K562 (cell line): Measurements from ENCODE around the gene SPTBN5. TPM values are rescaled to one million over a fixed set of nuclear protein-coding genes. Genes with fewer than 3 reads are reported as not detected.

Experiments
- ATAC-seq: fragments of 200-7000 bp; cut with Tn5 transposase; 3 replicates; pipeline ENCODE4 v1.9.1; 2020; ENCODE audit warnings: moderate library complexity
- BruUV-seq: library from RNA; stranded (reverse); fragments of 400-500 nt; replicated peaks from 2 replicates; lab custom pipeline; 2021; lab: Mats Ljungman, UMichigan
- CTCF ChIA-PET: fragments of 300-600 bp; formaldehyde crosslinking; extraction: SDS; loops from one replicate; lab custom pipeline; 2021; ENCODE audit warnings: low intra/inter-chr PET ratio; lab: Yijun Ruan, JAX
- POLR2A ChIA-PET: fragments of 300-600, 350-650 bp; sonication (Branson Sonifier 250); formaldehyde crosslinking; extraction: SDS; loops from one replicate; lab custom pipeline; 2021; ENCODE audit warnings: antibody characterized with exemption, inconsistent platforms; lab: Yijun Ruan, JAX
- DNase-seq, 4 experiments: peaks; one replicate each; pipeline versions ENCODE4 v3.0.0 to v3.0.0-alpha.2; 2011 to 2018; ENCODE audit warnings: low spot score in 3 of 4, mixed read lengths in 3 of 4; ENCODE audit errors: extremely low read depth in 1 of 4
- FAIRE-seq: peaks from 2 replicates; lab custom pipeline; 2011; peaks lifted over from hg19 to GRCh38; lab: Jason Lieb, UNC
- H2AFZ ChIP-seq: 2 replicates; pipeline ENCODE4 v1.6.0; 2011; ENCODE audit warnings: low read depth, low read length, control low read depth, inconsistent platforms
- H3K27ac ChIP-seq: fragments of 200-600 bp; 3 replicates; pipeline ENCODE4 v1.8.0; 2011; ENCODE audit warnings: low read depth, mild to moderate bottlenecking, control low read depth, inconsistent platforms, low read length, moderate library complexity, mixed read lengths; ENCODE audit errors: extremely low read depth
- H3K27me3 ChIP-seq, 2 experiments: fragments of 300-600 bp in 1 of 2; 2 replicates in 1 of 2; 3 replicates in 1 of 2; pipeline versions ENCODE4 v1.6.0 to v1.8.0; 2011; ENCODE audit warnings: inconsistent platforms in 2 of 2, low read length in 2 of 2, mild to moderate bottlenecking in 1 of 2, mixed read lengths in 1 of 2, moderate library complexity in 1 of 2; ENCODE audit not compliant: control insufficient read depth in 2 of 2, insufficient read depth in 2 of 2
- H3K36me3 ChIP-seq: fragments of 300-600 bp; 3 replicates; pipeline ENCODE4 v1.8.0; 2011; ENCODE audit warnings: mild to moderate bottlenecking, low read length, inconsistent platforms; ENCODE audit not compliant: control insufficient read depth, insufficient read depth
- H3K4me1 ChIP-seq, 2 experiments: fragments of 200-600 bp in 1 of 2; replicated peaks in 1 of 2; 2 replicates in 1 of 2; 3 replicates in 1 of 2; pipeline versions ENCODE4 v1.5.1 to v1.8.0; 2011; ENCODE audit warnings: inconsistent platforms in 2 of 2, low read length in 2 of 2, mild to moderate bottlenecking in 1 of 2, mixed read lengths in 1 of 2, moderate library complexity in 1 of 2; ENCODE audit not compliant: control insufficient read depth in 2 of 2, insufficient read depth in 2 of 2
- H3K4me2 ChIP-seq: 2 replicates; pipeline ENCODE4 v1.6.1; 2011; ENCODE audit warnings: low read length, control low read depth, inconsistent platforms, mixed read lengths; ENCODE audit not compliant: insufficient read depth
- H3K4me3 ChIP-seq: fragments of 200-600 bp; sonication (generic), shearing (Covaris generic); 2 replicates; pipeline ENCODE4 v1.5.1; 2016; ENCODE audit warnings: control low read depth, inconsistent platforms
- H3K79me2 ChIP-seq: fragments of 200-600 bp; 3 replicates; pipeline ENCODE4 v1.8.0; 2011; ENCODE audit warnings: low read length, inconsistent platforms; ENCODE audit not compliant: control insufficient read depth, insufficient read depth
- H3K9ac ChIP-seq, 2 experiments: 2 replicates each; pipeline versions ENCODE4 v1.6.0 to v1.6.1; 2011; ENCODE audit warnings: low read depth in 2 of 2, low read length in 2 of 2, control low read depth in 1 of 2, inconsistent platforms in 1 of 2, mild to moderate bottlenecking in 1 of 2, mixed read lengths in 1 of 2; ENCODE audit not compliant: insufficient read depth in 1 of 2
- H3K9me1 ChIP-seq: one replicate; pipeline ENCODE4 v1.6.0; 2011; ENCODE audit warnings: inconsistent platforms, mild to moderate bottlenecking, low read length, moderate library complexity; ENCODE audit not compliant: control insufficient read depth, insufficient read depth
- H3K9me3 ChIP-seq: replicated peaks from 2 replicates; pipeline ENCODE4 v1.5.1; 2011; ENCODE audit warnings: low read depth, low read length, inconsistent platforms; ENCODE audit not compliant: control insufficient read depth, insufficient read depth
- H4K20me1 ChIP-seq: replicated peaks from 2 replicates; pipeline ENCODE4 v1.6.1; 2011; ENCODE audit warnings: low read length, inconsistent platforms, mixed read lengths; ENCODE audit not compliant: control insufficient read depth, insufficient read depth
- CC2D1A ChIP-seq: fragments of 450-650 bp; IDR thresholded peaks from 2 replicates; pipeline ENCODE4 v1.6.1; 2017; ENCODE audit warnings: mild to moderate bottlenecking
- KAT8 ChIP-seq: fragments of 450-650 bp; IDR thresholded peaks from 2 replicates; pipeline ENCODE4 v1.6.1; 2016; ENCODE audit warnings: low read depth, mild to moderate bottlenecking
- L3MBTL2 ChIP-seq: fragments of 450-650 bp; IDR thresholded peaks from 2 replicates; pipeline ENCODE4 v1.6.1; 2016; ENCODE audit warnings: mild to moderate bottlenecking, moderate library complexity
- MEF2D ChIP-seq: conservative IDR thresholded peaks from 2 replicates; pipeline ENCODE4 v1.6.1; 2016; ENCODE audit warnings: low read depth, missing genetic modification characterization, missing compliant biosample characterization
- MYNN ChIP-seq, 2 experiments: sonication (generic); formaldehyde crosslinking in 1 of 2; IDR thresholded peaks; 2 replicates each; pipeline versions ENCODE4 v1.5.0 to v1.6.1; 2016 to 2020; ENCODE audit warnings: antibody characterized with exemption in 1 of 2, missing genetic modification reagents in 1 of 2
- RB1 ChIP-seq: fragments of 450-650 bp; IDR thresholded peaks from 2 replicates; pipeline ENCODE4 v1.6.1; 2017; ENCODE audit warnings: low read depth, mild to moderate bottlenecking
- STAG1 ChIP-seq: sonication (generic); formaldehyde crosslinking; IDR thresholded peaks from 2 replicates; pipeline ENCODE4 v1.5.0; 2020; ENCODE audit warnings: missing genetic modification reagents, borderline replicate concordance
- XRCC3 ChIP-seq: fragments of 450-650 bp; IDR thresholded peaks from 2 replicates; pipeline ENCODE4 v1.6.1; 2017; ENCODE audit warnings: mild to moderate bottlenecking, moderate library complexity
- ZNF263 ChIP-seq: sonication (generic); formaldehyde crosslinking; IDR thresholded peaks from 2 replicates; pipeline ENCODE4 v1.8.0; 2022; ENCODE audit warnings: mild to moderate bottlenecking, missing genetic modification reagents, borderline replicate concordance
- ZNF384 ChIP-seq: IDR thresholded peaks from 2 replicates; pipeline ENCODE4 v1.6.1; 2012; ENCODE audit warnings: low read depth, low read length, improper control_type of control experiment
- WGBS: fragments of 100-300 bp; shearing (Covaris generic); methylation state at CpG from one replicate; pipeline ENCODE4 v1.1.6; 2016; ENCODE audit warnings: low coverage, mixed read lengths; ENCODE audit not compliant: insufficient coverage; ENCODE audit errors: missing lambda C conversion rate; 5-methylcytosine and 5-hydroxymethylcytosine counted together
- in situ Hi-C: fragments of 300-500 bp; cut with MboI; formaldehyde crosslinking; loops from 4 replicates; pipeline ENCODE4 v1.15.0; 2018; ENCODE audit warnings: inconsistent platforms, mixed read lengths
- intact Hi-C: fragments of 100-400 bp; cut with micrococcal nuclease; formaldehyde crosslinking; loops from 2 replicates; pipeline ENCODE4 v1.14.2; 2022
- polyA plus RNA-seq, 8 experiments: library from polyadenylated mRNA; depleted of rRNA in 4 of 8; stranded (reverse) in 5 of 8; unstranded in 3 of 8; fragments of >200 nt; fragmentation: Nextera tagmentation in 2 of 8; fragmentation: Illumina TruSeq in 1 of 8; extraction: Ambion mirVana in 2 of 8; extraction: Trizol in 1 of 8; gene quantifications; 2 replicates each; pipeline versions ENCODE4 v1.2.1 to v1.2.3, GENCODE V29; 2011 to 2014; ENCODE audit warnings: inconsistent platforms in 1 of 8, missing spikeins in 1 of 8
- total RNA-seq, 7 experiments: library from RNA; depleted of rRNA in 6 of 7; stranded (reverse); fragments of >200 nt in 6 of 7; fragmentation: Illumina TruSeq in 2 of 7; extraction: Trizol in 2 of 7; gene quantifications; 2 replicates each; pipeline versions ENCODE4 v1.2.1 to v1.2.3, GENCODE V29; 2011 to 2021; ENCODE audit warnings: low replicate concordance in 1 of 7
- TF ChIP-seq, protein P1 (sequence below): fragments of 250-450 bp; sonication (Bioruptor Pico); IDR thresholded peaks from 2 replicates; pipeline ENCODE4 v1.4.0; 2020; ENCODE audit warnings: mild to moderate bottlenecking
- TF ChIP-seq, protein P2 (sequence below): sonication (generic); formaldehyde crosslinking; IDR thresholded peaks from 2 replicates; pipeline ENCODE4 v1.5.0; 2020; ENCODE audit warnings: missing genetic modification reagents
- TF ChIP-seq, protein P3 (sequence below): fragments of 450-650 bp; formaldehyde crosslinking; IDR thresholded peaks from 2 replicates; pipeline ENCODE4 v1.4.0; 2020; ENCODE audit warnings: mild to moderate bottlenecking, moderate library complexity
- TF ChIP-seq, protein P4 (sequence below), 3 experiments: IDR thresholded peaks in 2 of 3; conservative IDR thresholded peaks in 1 of 3; 2 replicates each; pipeline ENCODE4 v1.5.1; 2011 to 2012; ENCODE audit warnings: low read length in 3 of 3, mild to moderate bottlenecking in 3 of 3, control low read depth in 2 of 3, improper control_type of control experiment in 1 of 3, inconsistent platforms in 1 of 3, low read depth in 1 of 3, mixed read lengths in 1 of 3, moderate library complexity in 1 of 3; ENCODE audit not compliant: insufficient read depth in 2 of 3

SPTBN5 gene
- total and polyA plus RNA-seq, 9 of the 15 experiments (the other 6 are each of a cell fraction or from before 2014, with no cell fraction given) = 0.02 TPM; not detected in 8

- CTCF ChIA-PET = interaction anchor here (0.7 to 3.9 kb wide), 8 partner anchors 9 to 346 kb away, joined by 3 to 98 read pairs (median 5); partner anchors contain the start of gene MAPKBP1
- H3K27me3 ChIP-seq = no peaks in the 10 kb centered on the region
- no peak overlapping the region for H3K4me2 ChIP-seq
- peaks cover 3 to 4% of the 10 kb centered on the region in 2 experiments; a peak in 3 of 5 replicates for H3K4me1 ChIP-seq
- DNase-seq (peak; percentile 85), ATAC-seq (peak; percentile 98), FAIRE-seq (peak; percentile 98)
- H2AFZ ChIP-seq = peak overlapping the region; percentile 52; the same call in 1 of the 2 replicates
- intact Hi-C loops = loop anchor here (1.0 to 5.0 kb wide), 6 partner anchors 39 to 345 kb away; no protein-coding TSS in a partner anchor
- H3K9me3 ChIP-seq = no peaks in the 10 kb centered on the region
- POLR2A ChIA-PET = interaction anchor here (0.6 to 2.7 kb wide), 9 partner anchors 8 to 1036 kb away, joined by 3 to 15 read pairs (median 3); partner anchors contain the start of gene MAPKBP1
- H3K9me1 ChIP-seq = no peaks in the 10 kb centered on the region
- H3K27ac ChIP-seq = no peak overlapping the region
- in situ Hi-C loops = loop anchor here (5.0 to 25.0 kb wide), 3 partner anchors 39 to 349 kb away; partner anchors contain the start of gene MAPKBP1
- peaks cover 2% of the 10 kb centered on the region; the same call in 2 of the 3 replicates for H3K36me3 ChIP-seq
- H3K9ac ChIP-seq = peak overlapping the region in 1 of 2 experiments; percentile 45; a peak in 2 of 4 replicates
- no peak overlapping the region for H3K4me3 ChIP-seq
- BruUV-seq = no TSS peak
- WGBS = 30% methylated on average over 18 of the region's 18 CpGs
- H3K79me2 ChIP-seq = no peaks in the 10 kb centered on the region
- H4K20me1 ChIP-seq = 0 out of 2 replicates have a peak, but pooled peaks cover 4% of the 10 kb centered on the region
- peak; percentile 43; the same call in 1 of the 2 replicates for TF ChIP-seq RB1
- TF ChIP-seq, protein P1, sequence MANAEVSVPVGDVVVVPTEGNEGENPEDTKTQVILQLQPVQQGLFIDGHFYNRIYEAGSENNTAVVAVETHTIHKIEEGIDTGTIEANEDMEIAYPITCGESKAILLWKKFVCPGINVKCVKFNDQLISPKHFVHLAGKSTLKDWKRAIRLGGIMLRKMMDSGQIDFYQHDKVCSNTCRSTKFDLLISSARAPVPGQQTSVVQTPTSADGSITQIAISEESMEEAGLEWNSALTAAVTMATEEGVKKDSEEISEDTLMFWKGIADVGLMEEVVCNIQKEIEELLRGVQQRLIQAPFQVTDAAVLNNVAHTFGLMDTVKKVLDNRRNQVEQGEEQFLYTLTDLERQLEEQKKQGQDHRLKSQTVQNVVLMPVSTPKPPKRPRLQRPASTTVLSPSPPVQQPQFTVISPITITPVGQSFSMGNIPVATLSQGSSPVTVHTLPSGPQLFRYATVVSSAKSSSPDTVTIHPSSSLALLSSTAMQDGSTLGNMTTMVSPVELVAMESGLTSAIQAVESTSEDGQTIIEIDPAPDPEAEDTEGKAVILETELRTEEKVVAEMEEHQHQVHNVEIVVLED (CRISPR knock-in tag) = no peak
- TF ChIP-seq CC2D1A = peak; percentile 88
- TF ChIP-seq KAT8 = no peak
- TF ChIP-seq ZNF384 = peak; percentile 32; the same call in 1 of the 2 replicates
- TF ChIP-seq, protein P2, sequence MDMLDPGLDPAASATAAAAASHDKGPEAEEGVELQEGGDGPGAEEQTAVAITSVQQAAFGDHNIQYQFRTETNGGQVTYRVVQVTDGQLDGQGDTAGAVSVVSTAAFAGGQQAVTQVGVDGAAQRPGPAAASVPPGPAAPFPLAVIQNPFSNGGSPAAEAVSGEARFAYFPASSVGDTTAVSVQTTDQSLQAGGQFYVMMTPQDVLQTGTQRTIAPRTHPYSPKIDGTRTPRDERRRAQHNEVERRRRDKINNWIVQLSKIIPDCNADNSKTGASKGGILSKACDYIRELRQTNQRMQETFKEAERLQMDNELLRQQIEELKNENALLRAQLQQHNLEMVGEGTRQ (CRISPR knock-in tag) = no peak
- TF ChIP-seq, protein P3, sequence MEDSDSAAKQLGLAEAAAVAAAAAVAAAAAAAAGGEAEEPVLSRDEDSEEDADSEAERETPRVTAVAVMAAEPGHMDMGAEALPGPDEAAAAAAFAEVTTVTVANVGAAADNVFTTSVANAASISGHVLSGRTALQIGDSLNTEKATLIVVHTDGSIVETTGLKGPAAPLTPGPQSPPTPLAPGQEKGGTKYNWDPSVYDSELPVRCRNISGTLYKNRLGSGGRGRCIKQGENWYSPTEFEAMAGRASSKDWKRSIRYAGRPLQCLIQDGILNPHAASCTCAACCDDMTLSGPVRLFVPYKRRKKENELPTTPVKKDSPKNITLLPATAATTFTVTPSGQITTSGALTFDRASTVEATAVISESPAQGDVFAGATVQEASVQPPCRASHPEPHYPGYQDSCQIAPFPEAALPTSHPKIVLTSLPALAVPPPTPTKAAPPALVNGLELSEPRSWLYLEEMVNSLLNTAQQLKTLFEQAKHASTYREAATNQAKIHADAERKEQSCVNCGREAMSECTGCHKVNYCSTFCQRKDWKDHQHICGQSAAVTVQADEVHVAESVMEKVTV (CRISPR knock-in tag) = peak; percentile 92
- TF ChIP-seq MEF2D (tag) = no peak
- TF ChIP-seq, protein P4, sequence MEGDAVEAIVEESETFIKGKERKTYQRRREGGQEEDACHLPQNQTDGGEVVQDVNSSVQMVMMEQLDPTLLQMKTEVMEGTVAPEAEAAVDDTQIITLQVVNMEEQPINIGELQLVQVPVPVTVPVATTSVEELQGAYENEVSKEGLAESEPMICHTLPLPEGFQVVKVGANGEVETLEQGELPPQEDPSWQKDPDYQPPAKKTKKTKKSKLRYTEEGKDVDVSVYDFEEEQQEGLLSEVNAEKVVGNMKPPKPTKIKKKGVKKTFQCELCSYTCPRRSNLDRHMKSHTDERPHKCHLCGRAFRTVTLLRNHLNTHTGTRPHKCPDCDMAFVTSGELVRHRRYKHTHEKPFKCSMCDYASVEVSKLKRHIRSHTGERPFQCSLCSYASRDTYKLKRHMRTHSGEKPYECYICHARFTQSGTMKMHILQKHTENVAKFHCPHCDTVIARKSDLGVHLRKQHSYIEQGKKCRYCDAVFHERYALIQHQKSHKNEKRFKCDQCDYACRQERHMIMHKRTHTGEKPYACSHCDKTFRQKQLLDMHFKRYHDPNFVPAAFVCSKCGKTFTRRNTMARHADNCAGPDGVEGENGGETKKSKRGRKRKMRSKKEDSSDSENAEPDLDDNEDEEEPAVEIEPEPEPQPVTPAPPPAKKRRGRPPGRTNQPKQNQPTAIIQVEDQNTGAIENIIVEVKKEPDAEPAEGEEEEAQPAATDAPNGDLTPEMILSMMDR (IDR thresholded peaks at IDR 0.05 in 2 of 3, conservative IDR thresholded peaks at IDR 0.05 in 1 of 3; ENCODE audit: insufficient read depth in 2 of 3, low read depth in 1 of 3, low read length in 3 of 3) = peak; percentile 93 to 96 (median 96)
- peak; percentile 27; the same call in 1 of the 2 replicates for TF ChIP-seq L3MBTL2
- TF ChIP-seq STAG1 (CRISPR knock-in tag) = peak; percentile 58; the same call in 1 of the 2 replicates
- no peak for TF ChIP-seq MYNN (IDR thresholded peaks at IDR 0.05)
- TF ChIP-seq MYNN (CRISPR knock-in tag; IDR thresholded peaks at IDR 0.05) = no peak
- TF ChIP-seq ZNF263 (CRISPR knock-in tag) = peak; percentile 23; the same call in 1 of the 2 replicates
- no peak for TF ChIP-seq XRCC3
Observed at GRCh38 chr15:41811432-41812195, 82.2 kb downstream of the SPTBN5 start.
